K562 (cell line): ENCODE data around the gene POLR2M. TPM values are rescaled to one million over a fixed set of nuclear protein-coding genes. Genes with fewer than 3 reads are reported as not detected.

ENCODE experiments used
- ATAC-seq: fragments of 200-7000 bp; cut with Tn5 transposase; 3 replicates; pipeline ENCODE4 v1.9.1; 2020; ENCODE audit warnings: moderate library complexity
- BruUV-seq: library from RNA; stranded (reverse); fragments of 400-500 nt; replicated peaks from 2 replicates; lab custom pipeline; 2021; lab: Mats Ljungman, UMichigan
- CTCF ChIA-PET: fragments of 300-600 bp; formaldehyde crosslinking; extraction: SDS; loops from one replicate; lab custom pipeline; 2021; ENCODE audit warnings: low intra/inter-chr PET ratio; lab: Yijun Ruan, JAX
- POLR2A ChIA-PET: fragments of 300-600, 350-650 bp; sonication (Branson Sonifier 250); formaldehyde crosslinking; extraction: SDS; loops from one replicate; lab custom pipeline; 2021; ENCODE audit warnings: antibody characterized with exemption, inconsistent platforms; lab: Yijun Ruan, JAX
- DNase-seq, 4 experiments: peaks; one replicate each; pipeline versions ENCODE4 v3.0.0 to v3.0.0-alpha.2; 2011 to 2018; ENCODE audit warnings: low spot score in 3 of 4, mixed read lengths in 3 of 4; ENCODE audit errors: extremely low read depth in 1 of 4
- FAIRE-seq: peaks from 2 replicates; lab custom pipeline; 2011; peaks lifted over from hg19 to GRCh38; lab: Jason Lieb, UNC
- H2AFZ ChIP-seq: 2 replicates; pipeline ENCODE4 v1.6.0; 2011; ENCODE audit warnings: low read depth, low read length, control low read depth, inconsistent platforms
- H3K27ac ChIP-seq: fragments of 200-600 bp; 3 replicates; pipeline ENCODE4 v1.8.0; 2011; ENCODE audit warnings: low read depth, mild to moderate bottlenecking, control low read depth, inconsistent platforms, low read length, moderate library complexity, mixed read lengths; ENCODE audit errors: extremely low read depth
- H3K27me3 ChIP-seq, 2 experiments: fragments of 300-600 bp in 1 of 2; 2 replicates in 1 of 2; 3 replicates in 1 of 2; pipeline versions ENCODE4 v1.6.0 to v1.8.0; 2011; ENCODE audit warnings: inconsistent platforms in 2 of 2, low read length in 2 of 2, mild to moderate bottlenecking in 1 of 2, mixed read lengths in 1 of 2, moderate library complexity in 1 of 2; ENCODE audit not compliant: control insufficient read depth in 2 of 2, insufficient read depth in 2 of 2
- H3K36me3 ChIP-seq: fragments of 300-600 bp; 3 replicates; pipeline ENCODE4 v1.8.0; 2011; ENCODE audit warnings: mild to moderate bottlenecking, low read length, inconsistent platforms; ENCODE audit not compliant: control insufficient read depth, insufficient read depth
- H3K4me1 ChIP-seq, 2 experiments: fragments of 200-600 bp in 1 of 2; replicated peaks in 1 of 2; 2 replicates in 1 of 2; 3 replicates in 1 of 2; pipeline versions ENCODE4 v1.5.1 to v1.8.0; 2011; ENCODE audit warnings: inconsistent platforms in 2 of 2, low read length in 2 of 2, mild to moderate bottlenecking in 1 of 2, mixed read lengths in 1 of 2, moderate library complexity in 1 of 2; ENCODE audit not compliant: control insufficient read depth in 2 of 2, insufficient read depth in 2 of 2
- H3K4me2 ChIP-seq: 2 replicates; pipeline ENCODE4 v1.6.1; 2011; ENCODE audit warnings: low read length, control low read depth, inconsistent platforms, mixed read lengths; ENCODE audit not compliant: insufficient read depth
- H3K4me3 ChIP-seq: fragments of 200-600 bp; sonication (generic), shearing (Covaris generic); 2 replicates; pipeline ENCODE4 v1.5.1; 2016; ENCODE audit warnings: control low read depth, inconsistent platforms
- H3K79me2 ChIP-seq: fragments of 200-600 bp; 3 replicates; pipeline ENCODE4 v1.8.0; 2011; ENCODE audit warnings: low read length, inconsistent platforms; ENCODE audit not compliant: control insufficient read depth, insufficient read depth
- H3K9ac ChIP-seq, 2 experiments: 2 replicates each; pipeline versions ENCODE4 v1.6.0 to v1.6.1; 2011; ENCODE audit warnings: low read depth in 2 of 2, low read length in 2 of 2, control low read depth in 1 of 2, inconsistent platforms in 1 of 2, mild to moderate bottlenecking in 1 of 2, mixed read lengths in 1 of 2; ENCODE audit not compliant: insufficient read depth in 1 of 2
- H3K9me1 ChIP-seq: one replicate; pipeline ENCODE4 v1.6.0; 2011; ENCODE audit warnings: inconsistent platforms, mild to moderate bottlenecking, low read length, moderate library complexity; ENCODE audit not compliant: control insufficient read depth, insufficient read depth
- H3K9me3 ChIP-seq: replicated peaks from 2 replicates; pipeline ENCODE4 v1.5.1; 2011; ENCODE audit warnings: low read depth, low read length, inconsistent platforms; ENCODE audit not compliant: control insufficient read depth, insufficient read depth
- H4K20me1 ChIP-seq: replicated peaks from 2 replicates; pipeline ENCODE4 v1.6.1; 2011; ENCODE audit warnings: low read length, inconsistent platforms, mixed read lengths; ENCODE audit not compliant: control insufficient read depth, insufficient read depth
- CSDE1 ChIP-seq, 2 experiments: fragments of 450-650 bp; IDR thresholded peaks; 2 replicates each; pipeline ENCODE4 v1.6.1; 2016; ENCODE audit warnings: mild to moderate bottlenecking in 1 of 2
- POLR2G ChIP-seq: fragments of 200-400 bp; formaldehyde crosslinking; IDR thresholded peaks from 2 replicates; pipeline ENCODE4 v1.6.1; 2017; ENCODE audit warnings: low read depth, mild to moderate bottlenecking, antibody characterized with exemption, low read length, moderate library complexity
- WGBS: fragments of 100-300 bp; shearing (Covaris generic); methylation state at CpG from one replicate; pipeline ENCODE4 v1.1.6; 2016; ENCODE audit warnings: low coverage, mixed read lengths; ENCODE audit not compliant: insufficient coverage; ENCODE audit errors: missing lambda C conversion rate; 5-methylcytosine and 5-hydroxymethylcytosine counted together
- in situ Hi-C: fragments of 300-500 bp; cut with MboI; formaldehyde crosslinking; loops from 4 replicates; pipeline ENCODE4 v1.15.0; 2018; ENCODE audit warnings: inconsistent platforms, mixed read lengths
- intact Hi-C: fragments of 100-400 bp; cut with micrococcal nuclease; formaldehyde crosslinking; loops from 2 replicates; pipeline ENCODE4 v1.14.2; 2022
- polyA plus RNA-seq, 8 experiments: library from polyadenylated mRNA; depleted of rRNA in 4 of 8; stranded (reverse) in 5 of 8; unstranded in 3 of 8; fragments of >200 nt; fragmentation: Nextera tagmentation in 2 of 8; fragmentation: Illumina TruSeq in 1 of 8; extraction: Ambion mirVana in 2 of 8; extraction: Trizol in 1 of 8; gene quantifications; 2 replicates each; pipeline versions ENCODE4 v1.2.1 to v1.2.3, GENCODE V29; 2011 to 2014; ENCODE audit warnings: inconsistent platforms in 1 of 8, missing spikeins in 1 of 8
- total RNA-seq, 7 experiments: library from RNA; depleted of rRNA in 6 of 7; stranded (reverse); fragments of >200 nt in 6 of 7; fragmentation: Illumina TruSeq in 2 of 7; extraction: Trizol in 2 of 7; gene quantifications; 2 replicates each; pipeline versions ENCODE4 v1.2.1 to v1.2.3, GENCODE V29; 2011 to 2021; ENCODE audit warnings: low replicate concordance in 1 of 7
- TF ChIP-seq, protein P1 (sequence below): conservative IDR thresholded peaks from 2 replicates; pipeline ENCODE4 v1.6.1; 2011; ENCODE audit warnings: low read depth, mild to moderate bottlenecking, low read length; ENCODE audit not compliant: control insufficient read depth
- TF ChIP-seq, protein P2 (sequence below): fragments of 450-650 bp; formaldehyde crosslinking; IDR thresholded peaks from 2 replicates; pipeline ENCODE4 v1.4.0; 2020; ENCODE audit warnings: mild to moderate bottlenecking, moderate library complexity

The POLR2M gene
- total and polyA plus RNA-seq, 9 of the 15 experiments (the other 6 are each of a cell fraction or from before 2014, with no cell fraction given): 9.2 to 1,050 (median 43.0) TPM

- Histone ChIP-seq H3K9ac (no peak overlapping the region), H3K79me2 (no peaks in the 10 kb centered on the region), H3K4me3 (no peak overlapping the region), H3K4me2 (no peak overlapping the region), H2AFZ (no peak overlapping the region), H3K9me1 (no peaks in the 10 kb centered on the region), H3K36me3 (no peaks in the 10 kb centered on the region), H3K4me1 (no peaks in the 10 kb centered on the region), H4K20me1 (no peaks in the 10 kb centered on the region), H3K9me3 (no peaks in the 10 kb centered on the region), H3K27me3 (peaks cover 26 to 41% of the 10 kb centered on the region in 2 experiments; a peak in 4 of 5 replicates)
- ATAC-seq (no peak), DNase-seq (no peak), FAIRE-seq (no peak)
- BruUV-seq: no TSS peak
- CTCF ChIA-PET: no interaction called here
- intact Hi-C loops: no loop called here
- in situ Hi-C loops: no loop called here
- POLR2A ChIA-PET: no interaction called here
- 8% methylated on average over 3 of the region's 3 CpGs for WGBS
- TF ChIP-seq POLR2G: no peak
- TF ChIP-seq, protein P1, sequence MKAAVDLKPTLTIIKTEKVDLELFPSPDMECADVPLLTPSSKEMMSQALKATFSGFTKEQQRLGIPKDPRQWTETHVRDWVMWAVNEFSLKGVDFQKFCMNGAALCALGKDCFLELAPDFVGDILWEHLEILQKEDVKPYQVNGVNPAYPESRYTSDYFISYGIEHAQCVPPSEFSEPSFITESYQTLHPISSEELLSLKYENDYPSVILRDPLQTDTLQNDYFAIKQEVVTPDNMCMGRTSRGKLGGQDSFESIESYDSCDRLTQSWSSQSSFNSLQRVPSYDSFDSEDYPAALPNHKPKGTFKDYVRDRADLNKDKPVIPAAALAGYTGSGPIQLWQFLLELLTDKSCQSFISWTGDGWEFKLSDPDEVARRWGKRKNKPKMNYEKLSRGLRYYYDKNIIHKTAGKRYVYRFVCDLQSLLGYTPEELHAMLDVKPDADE: no peak
- TF ChIP-seq CSDE1 (IDR thresholded peaks at IDR 0.05): no peak
- TF ChIP-seq, protein P2, sequence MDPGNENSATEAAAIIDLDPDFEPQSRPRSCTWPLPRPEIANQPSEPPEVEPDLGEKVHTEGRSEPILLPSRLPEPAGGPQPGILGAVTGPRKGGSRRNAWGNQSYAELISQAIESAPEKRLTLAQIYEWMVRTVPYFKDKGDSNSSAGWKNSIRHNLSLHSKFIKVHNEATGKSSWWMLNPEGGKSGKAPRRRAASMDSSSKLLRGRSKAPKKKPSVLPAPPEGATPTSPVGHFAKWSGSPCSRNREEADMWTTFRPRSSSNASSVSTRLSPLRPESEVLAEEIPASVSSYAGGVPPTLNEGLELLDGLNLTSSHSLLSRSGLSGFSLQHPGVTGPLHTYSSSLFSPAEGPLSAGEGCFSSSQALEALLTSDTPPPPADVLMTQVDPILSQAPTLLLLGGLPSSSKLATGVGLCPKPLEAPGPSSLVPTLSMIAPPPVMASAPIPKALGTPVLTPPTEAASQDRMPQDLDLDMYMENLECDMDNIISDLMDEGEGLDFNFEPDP (CRISPR knock-in tag): no peak
- TF ChIP-seq, all 486 proteins: peak for 0
- no peak overlapping the region for H3K27ac ChIP-seq
Observed at GRCh38 chr15:57756466-57756865, 50.0 kb downstream of the POLR2M start.
